ENCODE data around the gene MPI.

MPI gene

GRCh38 chr15:74937590-74938371 is 47.9 kb downstream of the MPI start, which contains the start of gene COX5A:
TSS of gene COX5A (minus strand) at chr15:74938073. CDS start at chr15:74938014, 59 bp downstream.
- DNase-seq (ENCODE audit: low read depth) = peak; percentile 92

GRCh38 chr15:74950078-74950908 is 60.5 kb downstream of the MPI start:
- peak; percentile 68 for DNase-seq (ENCODE audit: low read depth)

- DNase-seq (ENCODE audit: low read depth) = no peak
These were observed 61.2 kb downstream of the MPI start for GRCh38 chr15:74951006-74951405.
